Uterus (tissue), 2 donors: ENCODE results near the gene EFNB3.

Source experiments
- POLR2A ChIP-seq, 2 donors: fragments of 450-650 bp; IDR thresholded peaks; one replicate each; pipeline ENCODE4 v1.6.1; 2016; ENCODE audit warnings: antibody characterized with exemption in 2 of 2, mild to moderate bottlenecking in 1 of 2, moderate library complexity in 1 of 2
- TF ChIP-seq, protein P1 (sequence below), 4 experiments: fragments of 200-600 bp in 2 of 4; fragments of 450-650 bp in 2 of 4; sonication (generic) in 2 of 4; IDR thresholded peaks; one replicate each; pipeline ENCODE4 v1.5.1; 2016 to 2019; ENCODE audit warnings: antibody characterized with exemption in 4 of 4, mild to moderate bottlenecking in 2 of 4, moderate library complexity in 1 of 4

DNA sequence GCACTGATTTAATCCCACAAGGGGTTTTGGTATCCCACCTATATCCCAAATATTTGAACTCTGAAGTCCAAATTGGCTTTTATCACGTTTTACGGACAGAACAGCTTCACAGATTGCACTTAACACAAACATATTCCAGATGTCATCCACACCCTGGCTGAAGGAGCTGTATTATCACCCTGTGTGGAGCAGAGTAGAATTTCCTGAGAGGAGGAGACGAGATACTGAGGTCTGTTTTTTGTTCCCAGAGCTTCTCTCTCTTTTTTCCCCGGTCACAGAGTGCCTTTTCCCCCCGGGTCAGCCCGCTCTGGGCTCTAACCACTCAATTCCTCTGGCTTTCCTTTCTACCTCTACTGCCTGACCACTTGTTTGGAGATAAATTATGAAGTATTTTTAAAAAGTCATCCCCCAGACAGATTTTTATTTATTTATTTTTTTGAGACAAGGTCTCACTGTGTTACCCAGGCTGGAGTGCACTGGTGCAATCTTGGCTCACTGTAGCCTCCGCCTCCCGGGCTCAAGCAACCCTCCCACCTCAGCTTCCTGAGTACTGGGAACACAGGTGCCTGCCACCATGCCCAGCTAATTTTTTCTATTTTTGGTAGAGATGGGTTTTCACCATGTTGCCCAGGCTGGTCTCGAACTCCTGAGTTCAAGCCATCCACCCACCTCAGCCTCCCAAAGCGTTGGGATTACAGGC is 43.2 kb downstream of the EFNB3 start:
- TF ChIP-seq, protein P1, sequence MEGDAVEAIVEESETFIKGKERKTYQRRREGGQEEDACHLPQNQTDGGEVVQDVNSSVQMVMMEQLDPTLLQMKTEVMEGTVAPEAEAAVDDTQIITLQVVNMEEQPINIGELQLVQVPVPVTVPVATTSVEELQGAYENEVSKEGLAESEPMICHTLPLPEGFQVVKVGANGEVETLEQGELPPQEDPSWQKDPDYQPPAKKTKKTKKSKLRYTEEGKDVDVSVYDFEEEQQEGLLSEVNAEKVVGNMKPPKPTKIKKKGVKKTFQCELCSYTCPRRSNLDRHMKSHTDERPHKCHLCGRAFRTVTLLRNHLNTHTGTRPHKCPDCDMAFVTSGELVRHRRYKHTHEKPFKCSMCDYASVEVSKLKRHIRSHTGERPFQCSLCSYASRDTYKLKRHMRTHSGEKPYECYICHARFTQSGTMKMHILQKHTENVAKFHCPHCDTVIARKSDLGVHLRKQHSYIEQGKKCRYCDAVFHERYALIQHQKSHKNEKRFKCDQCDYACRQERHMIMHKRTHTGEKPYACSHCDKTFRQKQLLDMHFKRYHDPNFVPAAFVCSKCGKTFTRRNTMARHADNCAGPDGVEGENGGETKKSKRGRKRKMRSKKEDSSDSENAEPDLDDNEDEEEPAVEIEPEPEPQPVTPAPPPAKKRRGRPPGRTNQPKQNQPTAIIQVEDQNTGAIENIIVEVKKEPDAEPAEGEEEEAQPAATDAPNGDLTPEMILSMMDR (IDR thresholded peaks at IDR 0.05), result no peak
- TF ChIP-seq POLR2A (IDR thresholded peaks at IDR 0.05), result no peak
